ENCODE measurements around the gene HIPK2.

DNA sequence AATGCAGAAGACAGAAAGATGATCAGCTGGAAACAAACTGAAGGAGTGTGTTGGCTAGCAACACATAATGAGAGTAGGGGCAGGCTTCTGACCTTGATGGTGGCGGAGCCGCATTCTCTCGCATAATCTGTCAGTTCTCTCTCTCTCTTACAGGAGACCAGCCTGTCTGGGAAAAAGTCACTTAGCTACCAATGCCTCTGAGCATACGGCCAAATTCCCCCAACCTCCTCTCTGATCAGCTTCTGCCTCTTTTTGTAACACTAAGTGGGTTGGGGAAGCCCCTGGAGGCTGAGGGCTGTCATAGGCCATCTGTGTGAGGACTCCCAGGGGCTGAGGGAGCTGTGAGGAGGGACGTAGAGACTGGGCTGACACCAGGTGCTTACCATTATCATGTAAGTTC is 104.6 kb downstream of the HIPK2 start:
- TF ChIP-seq POLR2A (IDR thresholded peaks at IDR 0.05; ENCODE audit: low read depth, low read length), result no peak
- no peak for TF ChIP-seq MYC (IDR thresholded peaks at IDR 0.05; ENCODE audit: low read depth, low read length)
- no peak for TF ChIP-seq FOS (IDR thresholded peaks at IDR 0.05; ENCODE audit: borderline replicate concordance, insufficient read depth, low read length)
- TF ChIP-seq, protein P1, sequence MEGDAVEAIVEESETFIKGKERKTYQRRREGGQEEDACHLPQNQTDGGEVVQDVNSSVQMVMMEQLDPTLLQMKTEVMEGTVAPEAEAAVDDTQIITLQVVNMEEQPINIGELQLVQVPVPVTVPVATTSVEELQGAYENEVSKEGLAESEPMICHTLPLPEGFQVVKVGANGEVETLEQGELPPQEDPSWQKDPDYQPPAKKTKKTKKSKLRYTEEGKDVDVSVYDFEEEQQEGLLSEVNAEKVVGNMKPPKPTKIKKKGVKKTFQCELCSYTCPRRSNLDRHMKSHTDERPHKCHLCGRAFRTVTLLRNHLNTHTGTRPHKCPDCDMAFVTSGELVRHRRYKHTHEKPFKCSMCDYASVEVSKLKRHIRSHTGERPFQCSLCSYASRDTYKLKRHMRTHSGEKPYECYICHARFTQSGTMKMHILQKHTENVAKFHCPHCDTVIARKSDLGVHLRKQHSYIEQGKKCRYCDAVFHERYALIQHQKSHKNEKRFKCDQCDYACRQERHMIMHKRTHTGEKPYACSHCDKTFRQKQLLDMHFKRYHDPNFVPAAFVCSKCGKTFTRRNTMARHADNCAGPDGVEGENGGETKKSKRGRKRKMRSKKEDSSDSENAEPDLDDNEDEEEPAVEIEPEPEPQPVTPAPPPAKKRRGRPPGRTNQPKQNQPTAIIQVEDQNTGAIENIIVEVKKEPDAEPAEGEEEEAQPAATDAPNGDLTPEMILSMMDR (IDR thresholded peaks at IDR 0.05; ENCODE audit: extremely low read depth in 1 of 2, insufficient read depth in 1 of 2, low read depth in 1 of 2, low read length in 2 of 2), result no peak
- no peak for TF ChIP-seq EZH2 (IDR thresholded peaks at IDR 0.05; ENCODE audit: borderline replicate concordance, low read depth, low read length, severe bottlenecking)

Measured in endothelial cell of umbilical vein (primary cell).